Vagina (tissue), 2 donors: ENCODE measurements around the gene TSPAN32.

Experiments
- POLR2A ChIP-seq, 2 donors: fragments of 450-650 bp; IDR thresholded peaks; one replicate each; pipeline ENCODE4 v1.6.1; 2017; ENCODE audit warnings: antibody characterized with exemption in 2 of 2, mild to moderate bottlenecking in 2 of 2, moderate library complexity in 2 of 2
- TF ChIP-seq, protein P1 (sequence below), 3 experiments: fragments of 450-650 bp in 2 of 3; fragments of 200-600 bp in 1 of 3; sonication (generic) in 1 of 3; IDR thresholded peaks; one replicate each; pipeline ENCODE4 v1.5.1; 2017 to 2019; ENCODE audit warnings: antibody characterized with exemption in 3 of 3, mild to moderate bottlenecking in 2 of 3, moderate library complexity in 2 of 3

DNA sequence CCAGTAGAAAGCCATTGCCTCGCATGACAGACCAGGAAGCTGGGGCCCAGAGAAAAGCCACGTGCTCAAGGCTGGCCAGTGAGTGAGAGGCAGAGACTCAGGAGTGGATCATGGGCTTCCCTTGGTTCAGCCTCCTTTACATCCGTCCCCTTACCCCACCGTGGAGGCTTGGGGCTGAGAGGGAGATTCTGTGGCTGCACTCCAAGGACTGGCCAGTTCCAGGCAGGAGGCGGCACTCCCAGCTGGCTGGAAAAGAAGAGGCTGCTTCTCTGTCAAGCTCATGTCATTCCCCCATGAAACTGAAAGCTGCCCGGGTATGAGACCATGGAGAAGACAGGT, 24.8 kb upstream of the TSPAN32 start:
- TF ChIP-seq, protein P1, sequence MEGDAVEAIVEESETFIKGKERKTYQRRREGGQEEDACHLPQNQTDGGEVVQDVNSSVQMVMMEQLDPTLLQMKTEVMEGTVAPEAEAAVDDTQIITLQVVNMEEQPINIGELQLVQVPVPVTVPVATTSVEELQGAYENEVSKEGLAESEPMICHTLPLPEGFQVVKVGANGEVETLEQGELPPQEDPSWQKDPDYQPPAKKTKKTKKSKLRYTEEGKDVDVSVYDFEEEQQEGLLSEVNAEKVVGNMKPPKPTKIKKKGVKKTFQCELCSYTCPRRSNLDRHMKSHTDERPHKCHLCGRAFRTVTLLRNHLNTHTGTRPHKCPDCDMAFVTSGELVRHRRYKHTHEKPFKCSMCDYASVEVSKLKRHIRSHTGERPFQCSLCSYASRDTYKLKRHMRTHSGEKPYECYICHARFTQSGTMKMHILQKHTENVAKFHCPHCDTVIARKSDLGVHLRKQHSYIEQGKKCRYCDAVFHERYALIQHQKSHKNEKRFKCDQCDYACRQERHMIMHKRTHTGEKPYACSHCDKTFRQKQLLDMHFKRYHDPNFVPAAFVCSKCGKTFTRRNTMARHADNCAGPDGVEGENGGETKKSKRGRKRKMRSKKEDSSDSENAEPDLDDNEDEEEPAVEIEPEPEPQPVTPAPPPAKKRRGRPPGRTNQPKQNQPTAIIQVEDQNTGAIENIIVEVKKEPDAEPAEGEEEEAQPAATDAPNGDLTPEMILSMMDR (IDR thresholded peaks at IDR 0.05) = no peak
- TF ChIP-seq POLR2A (IDR thresholded peaks at IDR 0.05) = no peak
